HepG2 (cell line): ENCODE data around the gene CIAO2A. TPM values are rescaled to one million over a fixed set of nuclear protein-coding genes. Genes with fewer than 3 reads are reported as not detected.

Experiments used
- CBX1 ChIP-seq: IDR thresholded peaks from one replicate; pipeline ENCODE4 v1.6.1; 2016; ENCODE audit warnings: antibody characterized with exemption, low read depth
- DPF2 ChIP-seq: sonication (generic); formaldehyde crosslinking; IDR thresholded peaks from 2 replicates; pipeline ENCODE4 v1.4.0; 2020; ENCODE audit warnings: mild to moderate bottlenecking, low read depth, missing genetic modification reagents, borderline replicate concordance
- GFI1 ChIP-seq: sonication (generic); formaldehyde crosslinking; IDR thresholded peaks from 2 replicates; pipeline ENCODE4 v1.5.0; 2020; ENCODE audit warnings: missing genetic modification reagents, mild to moderate bottlenecking, borderline replicate concordance
- HDAC1 ChIP-seq: sonication (generic); formaldehyde crosslinking; IDR thresholded peaks from 2 replicates; pipeline ENCODE4 v1.5.1; 2020; ENCODE audit warnings: mild to moderate bottlenecking, missing genetic modification reagents
- IKZF4 ChIP-seq: sonication (generic); formaldehyde crosslinking; IDR thresholded peaks from 2 replicates; pipeline ENCODE4 v1.5.1; 2020; ENCODE audit warnings: borderline replicate concordance, mild to moderate bottlenecking, low read depth, missing genetic modification reagents; ENCODE audit errors: not compliant biosample characterization
- JUND ChIP-seq: sonication (generic); formaldehyde crosslinking; IDR thresholded peaks from 2 replicates; pipeline ENCODE4 v1.8.0; 2022; ENCODE audit warnings: mild to moderate bottlenecking, missing genetic modification reagents
- MED8 ChIP-seq: sonication (generic); formaldehyde crosslinking; IDR thresholded peaks from 2 replicates; pipeline ENCODE4 v1.8.1; 2023; ENCODE audit warnings: mild to moderate bottlenecking, missing genetic modification reagents; ENCODE audit not compliant: insufficient replicate concordance
- MEF2D ChIP-seq: sonication (generic); formaldehyde crosslinking; IDR thresholded peaks from 2 replicates; pipeline ENCODE4 v1.5.1; 2020; ENCODE audit warnings: mild to moderate bottlenecking, missing genetic modification reagents
- NKX3-1 ChIP-seq: sonication (generic); formaldehyde crosslinking; IDR thresholded peaks from 2 replicates; pipeline ENCODE4 v1.5.0; 2020; ENCODE audit warnings: missing genetic modification reagents
- NR2F2 ChIP-seq: IDR thresholded peaks from 2 replicates; pipeline ENCODE4 v1.6.1; 2012; ENCODE audit warnings: low read depth, inconsistent platforms, borderline replicate concordance
- PATZ1 ChIP-seq: sonication (generic); formaldehyde crosslinking; IDR thresholded peaks from 2 replicates; pipeline ENCODE4 v1.4.0; 2020; ENCODE audit warnings: missing genetic modification reagents
- PRDM10 ChIP-seq: sonication (generic); formaldehyde crosslinking; IDR thresholded peaks from 2 replicates; pipeline ENCODE4 v1.4.0; 2020; ENCODE audit warnings: low read depth, missing genetic modification reagents
- RARA ChIP-seq: IDR thresholded peaks from 2 replicates; pipeline ENCODE4 v1.6.1; 2016; ENCODE audit warnings: missing genetic modification reagents, missing compliant biosample characterization
- STAG1 ChIP-seq: sonication (generic); formaldehyde crosslinking; IDR thresholded peaks from 2 replicates; pipeline ENCODE4 v1.4.0; 2020; ENCODE audit warnings: missing genetic modification reagents
- TEAD3 ChIP-seq: optimal IDR thresholded peaks from 2 replicates; pipeline ENCODE3; 2016; ENCODE audit warnings: borderline replicate concordance
- YEATS4 ChIP-seq: sonication (generic); formaldehyde crosslinking; IDR thresholded peaks from 2 replicates; pipeline ENCODE4 v1.4.0; 2020; ENCODE audit warnings: missing genetic modification reagents, borderline replicate concordance
- ZHX1 ChIP-seq: sonication (generic); formaldehyde crosslinking; IDR thresholded peaks from 2 replicates; pipeline ENCODE4 v1.8.1; 2022; ENCODE audit warnings: low read depth, mild to moderate bottlenecking, missing genetic modification reagents
- ZNF468 ChIP-seq: sonication (generic); formaldehyde crosslinking; IDR thresholded peaks from 2 replicates; pipeline ENCODE4 v1.8.0; 2022; ENCODE audit warnings: mild to moderate bottlenecking, moderate library complexity, missing genetic modification reagents
- ZNF549 ChIP-seq: sonication (generic); formaldehyde crosslinking; IDR thresholded peaks from 2 replicates; pipeline ENCODE4 v1.5.0; 2020; ENCODE audit warnings: missing genetic modification reagents
- ZNF563 ChIP-seq: sonication (generic); formaldehyde crosslinking; IDR thresholded peaks from 2 replicates; pipeline ENCODE4 v1.8.0; 2022; ENCODE audit warnings: mild to moderate bottlenecking, moderate library complexity, missing genetic modification reagents
- ZNF709 ChIP-seq: sonication (generic); formaldehyde crosslinking; IDR thresholded peaks from 2 replicates; pipeline ENCODE4 v1.5.0; 2020; ENCODE audit warnings: mild to moderate bottlenecking, missing genetic modification reagents
- ZNF777 ChIP-seq: sonication (generic); formaldehyde crosslinking; IDR thresholded peaks from 2 replicates; pipeline ENCODE4 v1.4.0; 2020; ENCODE audit warnings: missing genetic modification reagents
- ZNF878 ChIP-seq: sonication (generic); formaldehyde crosslinking; IDR thresholded peaks from 2 replicates; pipeline ENCODE4 v1.8.1; 2023; ENCODE audit warnings: mild to moderate bottlenecking, missing genetic modification reagents, moderate library complexity
- ZSCAN31 ChIP-seq: sonication (generic); formaldehyde crosslinking; IDR thresholded peaks from 2 replicates; pipeline ENCODE4 v1.5.0; 2020; ENCODE audit warnings: low read depth, mild to moderate bottlenecking, missing genetic modification reagents
- polyA plus RNA-seq, 8 experiments: library from polyadenylated mRNA; depleted of rRNA in 3 of 8; stranded (reverse) in 7 of 8; unstranded in 1 of 8; fragments of >200 nt; fragmentation: Illumina TruSeq in 4 of 8; extraction: Trizol in 4 of 8; gene quantifications; 2 replicates each; pipeline versions ENCODE4 v1.2.1 to v1.2.3, GENCODE V29; 2011 to 2016; ENCODE audit warnings: low read depth in 4 of 8, missing spikeins in 1 of 8, mixed read lengths in 1 of 8; ENCODE audit not compliant: insufficient read depth in 1 of 8
- total RNA-seq, 5 experiments: library from RNA; depleted of rRNA; stranded (reverse); fragments of >200 nt; fragmentation: Illumina TruSeq; extraction: Trizol; gene quantifications; 2 replicates each; pipeline ENCODE4 v1.2.3, GENCODE V29; 2016; ENCODE audit warnings: low read depth in 1 of 5

CIAO2A gene
- total and polyA plus RNA-seq, 2 of the 13 experiments (the other 11 are each of a cell fraction or from before 2014, with no cell fraction given): 83.0 to 100 TPM

- TF ChIP-seq TEAD3 (CRISPR knock-in tag): peak; percentile 79
- no peak for TF ChIP-seq ZNF549 (CRISPR knock-in tag)
- no peak for TF ChIP-seq ZHX1 (CRISPR knock-in tag)
- TF ChIP-seq NR2F2: peak; percentile 78; the same call in 1 of the 2 replicates
- TF ChIP-seq ZSCAN31 (CRISPR knock-in tag): no peak
- TF ChIP-seq STAG1 (CRISPR knock-in tag): peak; percentile 4; the same call in 1 of the 2 replicates
- TF ChIP-seq ZNF468 (CRISPR knock-in tag): no peak
- TF ChIP-seq ZNF777 (CRISPR knock-in tag): no peak
- TF ChIP-seq ZNF878: no peak; the same call in 1 of the 2 replicates
- TF ChIP-seq ZNF563: no peak
- peak; percentile 49; the same call in 1 of the 2 replicates for TF ChIP-seq NKX3-1 (CRISPR knock-in tag)
- TF ChIP-seq MED8 (CRISPR knock-in tag): no peak
- TF ChIP-seq DPF2 (CRISPR knock-in tag): peak; percentile 46; the same call in 1 of the 2 replicates
- peak; percentile 59 for TF ChIP-seq HDAC1
- no peak for TF ChIP-seq JUND
- TF ChIP-seq IKZF4: no peak
- no peak for TF ChIP-seq CBX1
- TF ChIP-seq GFI1: 0 out of 2 replicates have a peak, but pooled peaks have one; percentile 51
- no peak for TF ChIP-seq ZNF709 (CRISPR knock-in tag)
- peak; percentile 66 for TF ChIP-seq PATZ1
- TF ChIP-seq YEATS4 (CRISPR knock-in tag): no peak
- TF ChIP-seq MEF2D (CRISPR knock-in tag): peak; percentile 50; the same call in 1 of the 2 replicates
- peak; percentile 98 for TF ChIP-seq RARA
- TF ChIP-seq PRDM10: peak; percentile 45; the same call in 1 of the 2 replicates
Observed at GRCh38 chr15:64072812-64073211, 20.8 kb downstream of the CIAO2A start (continued).
